HepG2 (cell line): ENCODE measurements around the gene HYAL2. TPM values are rescaled to one million over a fixed set of nuclear protein-coding genes. Genes with fewer than 3 reads are reported as not detected.

Source experiments
- CAMTA2 ChIP-seq: sonication (generic); formaldehyde crosslinking; IDR thresholded peaks from 2 replicates; pipeline ENCODE4 v1.4.0; 2020; ENCODE audit warnings: mild to moderate bottlenecking, missing genetic modification reagents, borderline replicate concordance
- DR1 ChIP-seq: sonication (generic); formaldehyde crosslinking; IDR thresholded peaks from 2 replicates; pipeline ENCODE4 v1.8.0; 2021; ENCODE audit warnings: mild to moderate bottlenecking, missing genetic modification reagents, inconsistent platforms
- EHMT2 ChIP-seq: fragments of 200-600 bp; sonication (generic); IDR thresholded peaks from 2 replicates; pipeline ENCODE4 v1.7.0; 2017; ENCODE audit warnings: antibody characterized with exemption, low read depth, low read length, borderline replicate concordance
- GABPA ChIP-seq, 2 experiments: IDR thresholded peaks; 2 replicates each; pipeline ENCODE4 v1.6.1; 2011 to 2016; ENCODE audit warnings: low read depth in 2 of 2, low read length in 1 of 2, missing biosample characterization in 1 of 2, missing genetic modification characterization in 1 of 2
- KLF12 ChIP-seq: sonication (generic); formaldehyde crosslinking; IDR thresholded peaks from 2 replicates; pipeline ENCODE4 v1.4.0; 2020; ENCODE audit warnings: missing genetic modification reagents, borderline replicate concordance
- MXI1 ChIP-seq: IDR thresholded peaks from 3 replicates; pipeline ENCODE4 v1.6.1; 2012; ENCODE audit warnings: low read depth, low read length, inconsistent platforms, borderline replicate concordance
- NCOA1 ChIP-seq: sonication (generic); formaldehyde crosslinking; IDR thresholded peaks from 2 replicates; pipeline ENCODE4 v1.9.0; 2021; ENCODE audit warnings: missing genetic modification reagents
- PAX8 ChIP-seq: sonication (generic); formaldehyde crosslinking; IDR thresholded peaks from 2 replicates; pipeline ENCODE4 v1.8.0; 2022; ENCODE audit warnings: mild to moderate bottlenecking, missing genetic modification reagents, borderline replicate concordance
- SMAD9 ChIP-seq: sonication (generic); formaldehyde crosslinking; IDR thresholded peaks from 2 replicates; pipeline ENCODE4 v1.5.1; 2020; ENCODE audit warnings: mild to moderate bottlenecking, missing genetic modification reagents
- SOX13 ChIP-seq, 3 experiments: fragments of 450-650 bp in 1 of 3; sonication (generic) in 1 of 3; formaldehyde crosslinking in 1 of 3; IDR thresholded peaks in 2 of 3; conservative IDR thresholded peaks in 1 of 3; 2 replicates each; pipeline versions ENCODE4 v1.5.0 to v1.6.1; 2016 to 2020; ENCODE audit warnings: antibody characterized with exemption in 1 of 3, mild to moderate bottlenecking in 1 of 3, missing compliant biosample characterization in 1 of 3, missing genetic modification reagents in 1 of 3, moderate library complexity in 1 of 3
- YEATS2 ChIP-seq: sonication (generic); formaldehyde crosslinking; IDR thresholded peaks from 2 replicates; pipeline ENCODE4 v1.4.0; 2020; ENCODE audit warnings: missing genetic modification reagents, borderline replicate concordance
- ZBTB21 ChIP-seq: sonication (generic); formaldehyde crosslinking; IDR thresholded peaks from 2 replicates; pipeline ENCODE4 v1.4.0; 2020; ENCODE audit warnings: missing genetic modification reagents
- ZNF251 ChIP-seq: sonication (generic); formaldehyde crosslinking; IDR thresholded peaks from 2 replicates; pipeline ENCODE4 v1.9.0; 2021; ENCODE audit warnings: mild to moderate bottlenecking, missing genetic modification reagents
- ZNF563 ChIP-seq: sonication (generic); formaldehyde crosslinking; IDR thresholded peaks from 2 replicates; pipeline ENCODE4 v1.8.0; 2022; ENCODE audit warnings: mild to moderate bottlenecking, moderate library complexity, missing genetic modification reagents
- ZNF687 ChIP-seq: sonication (generic); formaldehyde crosslinking; IDR thresholded peaks from 2 replicates; pipeline ENCODE4 v1.5.1; 2020; ENCODE audit warnings: mild to moderate bottlenecking, missing genetic modification reagents, moderate library complexity
- polyA plus RNA-seq, 8 experiments: library from polyadenylated mRNA; depleted of rRNA in 3 of 8; stranded (reverse) in 7 of 8; unstranded in 1 of 8; fragments of >200 nt; fragmentation: Illumina TruSeq in 4 of 8; extraction: Trizol in 4 of 8; gene quantifications; 2 replicates each; pipeline versions ENCODE4 v1.2.1 to v1.2.3, GENCODE V29; 2011 to 2016; ENCODE audit warnings: low read depth in 4 of 8, missing spikeins in 1 of 8, mixed read lengths in 1 of 8; ENCODE audit not compliant: insufficient read depth in 1 of 8
- total RNA-seq, 5 experiments: library from RNA; depleted of rRNA; stranded (reverse); fragments of >200 nt; fragmentation: Illumina TruSeq; extraction: Trizol; gene quantifications; 2 replicates each; pipeline ENCODE4 v1.2.3, GENCODE V29; 2016; ENCODE audit warnings: low read depth in 1 of 5
- TF ChIP-seq, protein P1 (sequence below): sonication (generic); formaldehyde crosslinking; IDR thresholded peaks from 2 replicates; pipeline ENCODE4 v1.5.1; 2020; ENCODE audit warnings: mild to moderate bottlenecking, moderate library complexity, missing genetic modification reagents
- TF ChIP-seq, protein P2 (sequence below), 2 experiments: sonication (generic) in 1 of 2; formaldehyde crosslinking in 1 of 2; IDR thresholded peaks; 2 replicates each; pipeline versions ENCODE4 v1.5.1 to v1.6.1; 2011 to 2020; ENCODE audit warnings: borderline replicate concordance in 1 of 2, low read depth in 1 of 2, low read length in 1 of 2, mild to moderate bottlenecking in 1 of 2, missing genetic modification reagents in 1 of 2, moderate library complexity in 1 of 2

The HYAL2 gene
- total and polyA plus RNA-seq, 2 of the 13 experiments (the other 11 are each of a cell fraction or from before 2014, with no cell fraction given), result 76.2 to 102 TPM

GRCh38 chr3:50350527-50351322, 28.2 kb upstream of the HYAL2 start, which contains the start of the genes CYB561D2 and NPRL2 (continued):
- TF ChIP-seq ZNF251 (CRISPR knock-in tag) (no peak; the same call in 1 of the 2 replicates), GABPA (IDR thresholded peaks at IDR 0.05; ENCODE audit: low read depth, low read length) (no peak), GABPA (CRISPR knock-in tag; IDR thresholded peaks at IDR 0.05; ENCODE audit: low read depth) (peak; percentile 93), SOX13 (IDR thresholded peaks at IDR 0.05) (0 out of 2 replicates have a peak, but pooled peaks have one; percentile 11), SOX13 (CRISPR knock-in tag; conservative IDR thresholded peaks at IDR 0.05 in 1 of 2, IDR thresholded peaks at IDR 0.05 in 1 of 2) (peak in 1 of 2 experiments; percentile 9; a peak in 2 of 4 replicates), NCOA1 (CRISPR knock-in tag) (peak; percentile 93), KLF12 (peak; percentile 78; the same call in 1 of the 2 replicates), YEATS2 (CRISPR knock-in tag) (peak; percentile 87), DR1 (CRISPR knock-in tag) (peak; percentile 77), ZNF563 (CRISPR knock-in tag) (peak; percentile 89; the same call in 1 of the 2 replicates), PAX8 (CRISPR knock-in tag) (no peak; the same call in 1 of the 2 replicates), CAMTA2 (CRISPR knock-in tag) (peak; percentile 55; the same call in 1 of the 2 replicates), ZNF687 (CRISPR knock-in tag) (peak; percentile 100), ZBTB21 (CRISPR knock-in tag) (peak; percentile 37), SMAD9 (CRISPR knock-in tag) (no peak), MXI1 (peak; percentile 58; the same call in 2 of the 3 replicates), EHMT2 (no peak)
- TF ChIP-seq, protein P1, sequence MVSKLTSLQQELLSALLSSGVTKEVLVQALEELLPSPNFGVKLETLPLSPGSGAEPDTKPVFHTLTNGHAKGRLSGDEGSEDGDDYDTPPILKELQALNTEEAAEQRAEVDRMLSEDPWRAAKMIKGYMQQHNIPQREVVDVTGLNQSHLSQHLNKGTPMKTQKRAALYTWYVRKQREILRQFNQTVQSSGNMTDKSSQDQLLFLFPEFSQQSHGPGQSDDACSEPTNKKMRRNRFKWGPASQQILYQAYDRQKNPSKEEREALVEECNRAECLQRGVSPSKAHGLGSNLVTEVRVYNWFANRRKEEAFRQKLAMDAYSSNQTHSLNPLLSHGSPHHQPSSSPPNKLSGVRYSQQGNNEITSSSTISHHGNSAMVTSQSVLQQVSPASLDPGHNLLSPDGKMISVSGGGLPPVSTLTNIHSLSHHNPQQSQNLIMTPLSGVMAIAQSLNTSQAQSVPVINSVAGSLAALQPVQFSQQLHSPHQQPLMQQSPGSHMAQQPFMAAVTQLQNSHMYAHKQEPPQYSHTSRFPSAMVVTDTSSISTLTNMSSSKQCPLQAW (CRISPR knock-in tag), result peak; percentile 87
- TF ChIP-seq, protein P2, sequence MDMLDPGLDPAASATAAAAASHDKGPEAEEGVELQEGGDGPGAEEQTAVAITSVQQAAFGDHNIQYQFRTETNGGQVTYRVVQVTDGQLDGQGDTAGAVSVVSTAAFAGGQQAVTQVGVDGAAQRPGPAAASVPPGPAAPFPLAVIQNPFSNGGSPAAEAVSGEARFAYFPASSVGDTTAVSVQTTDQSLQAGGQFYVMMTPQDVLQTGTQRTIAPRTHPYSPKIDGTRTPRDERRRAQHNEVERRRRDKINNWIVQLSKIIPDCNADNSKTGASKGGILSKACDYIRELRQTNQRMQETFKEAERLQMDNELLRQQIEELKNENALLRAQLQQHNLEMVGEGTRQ (IDR thresholded peaks at IDR 0.05; ENCODE audit: low read depth, low read length), result no peak
- TF ChIP-seq, protein P2 (CRISPR knock-in tag; IDR thresholded peaks at IDR 0.05; ENCODE audit: borderline replicate concordance), result peak; percentile 35; the same call in 1 of the 2 replicates
